H1 (cell line): ENCODE results near the gene RLBP1. TPM values are rescaled to one million over a fixed set of nuclear protein-coding genes. Genes with fewer than 3 reads are reported as not detected.

Experiments
- CEBPB ChIP-seq: IDR thresholded peaks from 2 replicates; pipeline ENCODE4 v1.6.1; 2012; ENCODE audit warnings: low read depth, low read length
- CREB1 ChIP-seq: IDR thresholded peaks from 2 replicates; pipeline ENCODE4 v1.6.1; 2012; ENCODE audit warnings: inconsistent platforms
- SP2 ChIP-seq: IDR thresholded peaks from 2 replicates; pipeline ENCODE4 v1.6.1; 2012; ENCODE audit warnings: mild to moderate bottlenecking, low read length, inconsistent platforms
- SRF ChIP-seq: IDR thresholded peaks from 2 replicates; pipeline ENCODE4 v1.6.1; 2011; ENCODE audit warnings: mild to moderate bottlenecking, low read depth, low read length, moderate library complexity
- polyA plus RNA-seq, 7 experiments: library from polyadenylated mRNA; depleted of rRNA in 3 of 7; stranded (reverse) in 5 of 7; unstranded in 2 of 7; fragments of >200 nt in 5 of 7; fragments of 200-250 nt in 2 of 7; gene quantifications; 1 replicate in 5 of 7; 2 replicates in 1 of 7; 4 replicates in 1 of 7; pipeline versions ENCODE4 v1.2.1 to v1.2.3, GENCODE V29; 2011 to 2013; ENCODE audit warnings: missing spikeins in 2 of 7, mixed read lengths in 2 of 7
- total RNA-seq: library from RNA; stranded (reverse); fragmentation: NEBNext Ultra II Directional; extraction: Animal tissue kit (Norgen Biotek cat#: 25700); gene quantifications from 2 replicates; pipeline ENCODE4 v1.2.1, GENCODE V29; 2021
- TF ChIP-seq, protein P1 (sequence below): IDR thresholded peaks from 2 replicates; pipeline ENCODE4 v1.6.1; 2012; ENCODE audit warnings: inconsistent platforms

RLBP1 gene
- total and polyA plus RNA-seq, 2 of the 8 experiments (the other 6 are each of a cell fraction or from before 2014, with no cell fraction given): 0.05 TPM; not detected in 1

DNA sequence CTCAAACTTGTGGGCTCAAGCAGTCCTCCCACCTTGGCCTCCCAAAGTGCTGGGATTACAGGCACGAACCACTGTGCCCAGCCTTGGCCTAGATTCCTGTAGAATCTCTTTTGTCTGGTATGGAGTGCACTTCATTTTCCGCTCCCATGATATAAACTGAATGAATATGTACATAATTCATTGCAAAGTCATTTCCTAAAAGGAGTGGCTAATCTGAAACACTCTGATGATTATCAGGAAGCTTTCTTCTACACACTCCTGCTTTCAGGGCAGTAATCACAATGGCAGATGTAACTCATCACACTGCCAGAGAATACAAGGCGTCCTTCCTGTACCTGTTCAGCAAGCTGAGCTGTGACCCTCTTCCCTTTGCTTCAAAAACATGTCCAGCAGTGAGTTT lies 28.6 kb downstream of the RLBP1 start (continued):
- TF ChIP-seq, protein P1, sequence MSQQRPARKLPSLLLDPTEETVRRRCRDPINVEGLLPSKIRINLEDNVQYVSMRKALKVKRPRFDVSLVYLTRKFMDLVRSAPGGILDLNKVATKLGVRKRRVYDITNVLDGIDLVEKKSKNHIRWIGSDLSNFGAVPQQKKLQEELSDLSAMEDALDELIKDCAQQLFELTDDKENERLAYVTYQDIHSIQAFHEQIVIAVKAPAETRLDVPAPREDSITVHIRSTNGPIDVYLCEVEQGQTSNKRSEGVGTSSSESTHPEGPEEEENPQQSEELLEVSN: no peak
- TF ChIP-seq SRF (no peak), CREB1 (no peak), SP2 (no peak), CEBPB (no peak)
